ENCODE measurements around the gene MAGI2. TPM values are rescaled to one million over a fixed set of nuclear protein-coding genes. Genes with fewer than 3 reads are reported as not detected.

Gene MAGI2
- total RNA-seq, 4 donors from 2014 or later = 0.98 to 4.8 (median 2.5) TPM

DNA sequence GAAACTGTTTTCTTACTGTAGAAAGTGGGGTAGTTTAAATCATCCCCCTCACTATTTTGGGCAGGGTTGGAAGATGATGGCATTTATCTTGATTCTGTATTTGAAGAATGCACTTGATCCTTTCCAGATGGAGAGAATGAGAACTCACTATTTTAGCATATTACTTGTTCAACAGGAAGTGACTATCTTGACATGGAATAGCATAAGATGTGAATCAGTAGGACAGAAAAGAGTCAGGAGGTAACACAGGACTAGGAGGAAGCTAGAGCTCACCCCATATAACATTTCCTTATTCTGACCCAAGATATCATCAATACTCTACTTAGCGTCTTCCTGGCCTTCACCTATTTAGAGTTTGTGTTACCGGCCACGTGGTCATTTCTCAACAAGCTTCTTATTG is 1254.7 kb downstream of the MAGI2 start:
- WGBS = 86% methylated on average over 3 of the region's 3 CpGs

DNA sequence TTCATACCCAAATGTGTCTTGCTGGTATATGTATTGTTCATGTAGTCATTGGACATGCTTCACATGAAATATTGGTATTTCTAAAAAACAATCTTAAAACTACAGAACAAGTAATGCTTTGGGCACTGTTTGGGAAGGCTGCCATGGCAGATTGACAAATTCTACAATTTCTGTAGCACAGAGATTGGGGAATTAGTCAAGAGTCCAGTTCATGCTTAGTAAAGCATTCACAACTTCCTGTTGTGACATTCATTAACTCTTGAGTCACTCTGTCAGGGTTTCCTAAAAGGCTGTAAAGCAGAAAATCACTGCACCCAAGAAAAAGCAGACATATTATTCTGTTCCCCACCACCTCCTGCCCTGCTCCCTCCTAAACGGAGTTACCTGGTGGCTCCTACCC is 1256.0 kb downstream of the MAGI2 start:
- H3K36me3 ChIP-seq = no peaks in the 10 kb centered on the region
- H3K4me1 ChIP-seq = no peaks in the 10 kb centered on the region
- no peak overlapping the region for H3K4me3 ChIP-seq
- no peaks in the 10 kb centered on the region for H3K27me3 ChIP-seq
- DNase-seq (ENCODE audit: low spot score in 2 of 2) = no peak
- H3K9me3 ChIP-seq = no peaks in the 10 kb centered on the region
- no peak for TF ChIP-seq POLR2A (IDR thresholded peaks at IDR 0.05)
- whole genome bisulfite sequencing = 100% methylated on average over 1 of the region's 1 CpG
- H3K27ac ChIP-seq = no peak overlapping the region

More for the DNA sequence above, 1254.7 kb downstream of the MAGI2 start:
- Histone ChIP-seq H3K27me3 (no peaks in the 10 kb centered on the region), H3K9me3 (no peaks in the 10 kb centered on the region), H3K36me3 (no peaks in the 10 kb centered on the region), H3K4me3 (no peak overlapping the region), H3K4me1 (no peaks in the 10 kb centered on the region), H3K27ac (no peak overlapping the region)
- TF ChIP-seq POLR2AphosphoS5 (IDR thresholded peaks at IDR 0.05) (no peak), POLR2A (IDR thresholded peaks at IDR 0.05) (no peak), EP300 (IDR thresholded peaks at IDR 0.05) (no peak)
- TF ChIP-seq, protein P1, sequence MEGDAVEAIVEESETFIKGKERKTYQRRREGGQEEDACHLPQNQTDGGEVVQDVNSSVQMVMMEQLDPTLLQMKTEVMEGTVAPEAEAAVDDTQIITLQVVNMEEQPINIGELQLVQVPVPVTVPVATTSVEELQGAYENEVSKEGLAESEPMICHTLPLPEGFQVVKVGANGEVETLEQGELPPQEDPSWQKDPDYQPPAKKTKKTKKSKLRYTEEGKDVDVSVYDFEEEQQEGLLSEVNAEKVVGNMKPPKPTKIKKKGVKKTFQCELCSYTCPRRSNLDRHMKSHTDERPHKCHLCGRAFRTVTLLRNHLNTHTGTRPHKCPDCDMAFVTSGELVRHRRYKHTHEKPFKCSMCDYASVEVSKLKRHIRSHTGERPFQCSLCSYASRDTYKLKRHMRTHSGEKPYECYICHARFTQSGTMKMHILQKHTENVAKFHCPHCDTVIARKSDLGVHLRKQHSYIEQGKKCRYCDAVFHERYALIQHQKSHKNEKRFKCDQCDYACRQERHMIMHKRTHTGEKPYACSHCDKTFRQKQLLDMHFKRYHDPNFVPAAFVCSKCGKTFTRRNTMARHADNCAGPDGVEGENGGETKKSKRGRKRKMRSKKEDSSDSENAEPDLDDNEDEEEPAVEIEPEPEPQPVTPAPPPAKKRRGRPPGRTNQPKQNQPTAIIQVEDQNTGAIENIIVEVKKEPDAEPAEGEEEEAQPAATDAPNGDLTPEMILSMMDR (IDR thresholded peaks at IDR 0.05) = no peak
- no peak for DNase-seq (ENCODE audit: low spot score in 2 of 2)

DNA sequence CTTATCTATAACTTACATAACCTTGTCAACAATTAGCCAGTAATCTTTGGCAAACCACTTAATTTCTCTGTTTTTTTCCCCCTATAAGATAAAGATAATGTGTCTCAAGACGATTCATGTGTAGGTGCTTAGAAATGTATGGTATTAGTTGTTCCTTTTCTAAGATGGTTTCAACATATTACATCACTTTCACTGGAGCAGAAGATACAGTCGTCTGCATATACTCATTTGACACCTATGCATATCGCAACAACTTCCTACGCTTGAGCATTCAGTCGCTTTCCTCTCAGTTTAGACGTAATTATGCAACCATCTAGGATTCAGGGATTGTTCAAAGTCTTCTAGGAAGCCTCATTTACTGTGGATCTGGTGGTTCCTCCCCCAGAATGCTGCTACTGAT is 1258.2 kb downstream of the MAGI2 start:
- Histone ChIP-seq H3K9me3 (no peaks in the 10 kb centered on the region), H3K27ac (no peak overlapping the region), H3K36me3 (no peaks in the 10 kb centered on the region), H3K27me3 (no peaks in the 10 kb centered on the region), H3K4me3 (no peak overlapping the region), H3K4me1 (no peaks in the 10 kb centered on the region)
- no peak for DNase-seq (ENCODE audit: low spot score in 2 of 2)
- TF ChIP-seq POLR2AphosphoS5 (IDR thresholded peaks at IDR 0.05) (no peak), POLR2A (IDR thresholded peaks at IDR 0.05) (no peak), EP300 (IDR thresholded peaks at IDR 0.05) (no peak)
- TF ChIP-seq, protein P1 (IDR thresholded peaks at IDR 0.05) = no peak
- 91% methylated on average over 6 of the region's 6 CpGs for WGBS

DNA sequence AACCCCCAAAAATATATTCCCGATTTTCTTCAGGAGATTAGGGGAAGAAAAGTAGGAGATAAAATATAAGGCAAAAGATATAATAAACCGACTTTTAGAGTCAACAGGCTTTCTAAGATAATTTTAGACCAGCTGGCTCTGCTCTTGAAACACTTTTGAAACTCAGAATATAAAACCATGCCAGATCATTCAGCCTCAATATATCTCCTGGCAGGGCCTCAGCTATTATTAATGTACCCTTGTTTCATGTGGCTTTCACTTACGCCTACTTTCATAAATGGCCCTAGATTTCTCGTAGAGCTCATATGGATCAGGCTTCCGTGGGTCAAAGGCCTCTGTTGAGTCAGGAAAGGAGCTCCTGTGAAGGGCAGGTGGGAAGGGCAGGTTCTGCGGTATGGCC is 1258.9 kb downstream of the MAGI2 start:
- no peak for DNase-seq (ENCODE audit: low spot score in 2 of 2)
- Histone ChIP-seq H3K4me1 (no peaks in the 10 kb centered on the region), H3K4me3 (no peak overlapping the region), H3K27ac (no peak overlapping the region), H3K27me3 (no peaks in the 10 kb centered on the region), H3K9me3 (no peaks in the 10 kb centered on the region), H3K36me3 (no peaks in the 10 kb centered on the region)
- WGBS = 86% methylated on average over 6 of the region's 6 CpGs
- TF ChIP-seq EP300 (IDR thresholded peaks at IDR 0.05) = no peak
- TF ChIP-seq POLR2AphosphoS5 (IDR thresholded peaks at IDR 0.05) = no peak
- TF ChIP-seq POLR2A (IDR thresholded peaks at IDR 0.05) = no peak
- TF ChIP-seq, protein P1 (IDR thresholded peaks at IDR 0.05) = no peak

DNA sequence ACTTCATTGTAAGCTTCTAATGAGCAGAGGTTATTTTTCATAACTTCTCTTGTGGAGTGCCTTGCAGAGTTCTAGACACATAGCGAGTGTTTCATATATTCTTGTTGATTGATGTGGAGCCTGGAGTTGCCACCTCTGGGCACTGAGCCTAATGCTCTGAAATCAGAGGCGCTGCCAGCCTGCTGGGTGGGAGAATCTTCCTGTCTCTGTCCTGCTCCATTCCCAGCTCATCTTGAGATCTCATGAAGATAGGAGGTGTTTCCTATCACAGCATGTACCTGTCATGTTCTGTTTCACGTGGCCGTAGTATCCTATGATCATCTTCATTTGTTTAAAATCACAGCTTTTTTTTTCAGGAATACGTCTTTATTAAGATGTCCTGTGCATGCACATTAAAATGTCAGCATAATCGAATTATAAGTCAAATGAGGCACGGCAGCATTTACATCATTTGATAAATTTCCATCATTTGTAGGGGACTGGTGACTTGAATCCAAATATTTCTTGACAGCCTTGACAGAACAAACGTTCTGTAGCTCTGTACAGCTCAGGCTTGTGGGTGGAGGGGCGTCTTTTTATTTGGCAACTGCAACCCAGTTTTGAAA is 1261.9 kb downstream of the MAGI2 start:
- Histone ChIP-seq H3K9me3 (no peaks in the 10 kb centered on the region), H3K4me3 (no peak overlapping the region), H3K27ac (no peak overlapping the region), H3K36me3 (no peaks in the 10 kb centered on the region), H3K27me3 (no peaks in the 10 kb centered on the region), H3K4me1 (no peaks in the 10 kb centered on the region)
- DNase-seq (ENCODE audit: low spot score in 2 of 2) = no peak
- WGBS = 52% methylated on average over 9 of the region's 9 CpGs
- TF ChIP-seq, protein P1 (IDR thresholded peaks at IDR 0.05) = no peak
- TF ChIP-seq POLR2AphosphoS5 (IDR thresholded peaks at IDR 0.05) (no peak), EP300 (IDR thresholded peaks at IDR 0.05) (no peak), POLR2A (IDR thresholded peaks at IDR 0.05) (no peak)

DNA sequence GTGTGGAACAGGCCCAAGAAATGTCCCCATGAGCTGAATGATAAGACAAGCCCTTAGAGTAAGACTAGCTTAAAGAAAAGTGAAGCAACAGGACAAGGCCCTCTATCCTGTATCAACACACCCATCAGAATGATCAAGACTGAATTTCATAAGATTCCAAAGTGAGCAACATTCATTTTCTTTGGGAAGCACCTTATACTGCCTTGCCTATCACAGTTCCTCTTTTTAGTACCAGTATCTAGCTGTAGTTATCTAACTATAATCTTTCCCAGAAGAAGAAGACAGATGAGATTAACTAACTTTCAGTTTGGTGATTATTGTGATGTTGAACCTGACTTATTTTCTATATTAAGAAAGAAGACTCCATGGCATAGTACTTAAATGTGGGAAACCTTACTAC is 1263.7 kb downstream of the MAGI2 start:
- no peaks in the 10 kb centered on the region for H3K4me1 ChIP-seq
- no peaks in the 10 kb centered on the region for H3K36me3 ChIP-seq
- H3K4me3 ChIP-seq = no peak overlapping the region
- no peak for DNase-seq (ENCODE audit: low spot score in 2 of 2)
- no peaks in the 10 kb centered on the region for H3K9me3 ChIP-seq
- TF ChIP-seq POLR2AphosphoS5 (IDR thresholded peaks at IDR 0.05) (no peak), EP300 (IDR thresholded peaks at IDR 0.05) (no peak), POLR2A (IDR thresholded peaks at IDR 0.05) (no peak)
- TF ChIP-seq, protein P1 (IDR thresholded peaks at IDR 0.05) = no peak
- no peak overlapping the region for H3K27ac ChIP-seq
- no peaks in the 10 kb centered on the region for H3K27me3 ChIP-seq

Data from suprapubic skin (tissue), 4 donors.